ENCODE results near the gene SLC35E3. TPM values are rescaled to one million over a fixed set of nuclear protein-coding genes. Genes with fewer than 3 reads are reported as not detected.
"Not testable (repeated sequence)": the region's sequence is repeated elsewhere in the genome, so short reads cannot be mapped to it uniquely, and the experiment has no call there.

Gene SLC35E3
- total RNA-seq, 4 donors from 2014 or later, result 0.92 to 2.7 (median 1.6) TPM

DNA sequence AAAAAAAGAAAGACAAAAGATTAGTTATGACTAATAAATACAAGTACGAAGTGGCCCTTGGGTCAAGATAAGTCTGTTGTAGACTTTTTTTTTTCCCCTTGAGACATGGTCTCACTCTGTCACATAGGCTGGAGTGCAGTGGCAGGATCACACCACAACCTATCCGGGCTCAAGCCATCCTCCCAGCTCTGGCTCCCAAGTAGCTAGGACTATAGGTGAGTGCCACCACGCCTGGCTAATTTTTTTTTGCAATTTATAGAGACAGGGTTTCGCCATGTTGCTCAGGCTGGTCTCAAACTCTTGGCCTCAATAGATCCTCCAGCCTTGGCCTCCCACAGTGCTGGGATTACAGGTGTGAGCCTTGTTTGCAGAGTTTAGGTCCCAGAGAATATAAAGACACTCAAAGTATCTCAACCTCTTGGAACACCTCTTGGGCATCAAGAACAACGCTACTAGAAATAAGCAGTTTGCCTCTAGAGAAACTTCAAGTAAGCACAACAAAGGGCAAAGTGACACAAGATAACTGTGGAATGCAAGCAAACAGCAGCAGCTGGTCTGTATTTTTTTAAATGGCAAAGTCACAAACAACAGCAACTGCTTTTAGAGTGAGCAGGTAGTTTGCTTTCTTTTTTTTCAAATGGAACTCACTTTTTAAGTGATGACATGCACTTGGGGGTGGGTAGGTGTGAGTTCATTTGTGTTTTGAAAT is 58.1 kb downstream of the SLC35E3 start:
- Histone ChIP-seq H3K27me3 (no peaks in the 10 kb centered on the region), H3K4me3 (no peak overlapping the region), H3K36me3 (no peaks in the 10 kb centered on the region), H3K27ac (no peak overlapping the region), H3K4me1 (no peaks in the 10 kb centered on the region), H3K9me3 (no peaks in the 10 kb centered on the region)
- ATAC-seq, result no peak
- in situ Hi-C loops (cut with MboI; ENCODE audit: low sequenced_read_pairs in 4 of 4), result loop anchor here in 1 of 4 donors (25.0 kb wide), 1 partner anchor 442 kb away; no protein-coding TSS in a partner anchor
- intact Hi-C loops (cut with DNase I; ENCODE audit: low total_unique reads), result loop anchor here (10.0 kb wide), 1 partner anchor 469 kb away; the partner anchor contains the start of gene MDM1
- DNase-seq, result no peak
- TF ChIP-seq POLR2A (IDR thresholded peaks at IDR 0.05) (no peak), CTCF (IDR thresholded peaks at IDR 0.05 in 4 of 5, conservative IDR thresholded peaks at IDR 0.05 in 1 of 5) (no peak)

GRCh38 chr12:68804657-68805591 is 58.9 kb downstream of the SLC35E3 start:
- Histone ChIP-seq H3K4me3 (no peak overlapping the region), H3K4me1 (peaks cover 0 to 3% of the 10 kb centered on the region in 2 donors), H3K27ac (no peak overlapping the region), H3K9me3 (no peaks in the 10 kb centered on the region), H3K27me3 (no peaks in the 10 kb centered on the region), H3K36me3 (peaks cover 0 to 5% of the 10 kb centered on the region in 2 donors)
- intact Hi-C loops (cut with DNase I; ENCODE audit: low total_unique reads) (loop anchor here (5.0 to 10.0 kb wide), 4 partner anchors 193 to 1538 kb away; partner anchors contain the start of genes CAND1, CPSF6, MDM1 and RAP1B), in situ Hi-C loops (cut with MboI; ENCODE audit: low sequenced_read_pairs in 4 of 4) (loop anchor here in 2 of 4 donors (5.0 to 25.0 kb wide), 2 partner anchors 58 to 443 kb away; partner anchors contain the start of gene SLC35E3 (in 1 of the 2))
- TF ChIP-seq CTCF (IDR thresholded peaks at IDR 0.05 in 4 of 5, conservative IDR thresholded peaks at IDR 0.05 in 1 of 5), result no peak
- no peak for TF ChIP-seq POLR2A (IDR thresholded peaks at IDR 0.05)
- DNase-seq (no peak), ATAC-seq (no peak)

DNA sequence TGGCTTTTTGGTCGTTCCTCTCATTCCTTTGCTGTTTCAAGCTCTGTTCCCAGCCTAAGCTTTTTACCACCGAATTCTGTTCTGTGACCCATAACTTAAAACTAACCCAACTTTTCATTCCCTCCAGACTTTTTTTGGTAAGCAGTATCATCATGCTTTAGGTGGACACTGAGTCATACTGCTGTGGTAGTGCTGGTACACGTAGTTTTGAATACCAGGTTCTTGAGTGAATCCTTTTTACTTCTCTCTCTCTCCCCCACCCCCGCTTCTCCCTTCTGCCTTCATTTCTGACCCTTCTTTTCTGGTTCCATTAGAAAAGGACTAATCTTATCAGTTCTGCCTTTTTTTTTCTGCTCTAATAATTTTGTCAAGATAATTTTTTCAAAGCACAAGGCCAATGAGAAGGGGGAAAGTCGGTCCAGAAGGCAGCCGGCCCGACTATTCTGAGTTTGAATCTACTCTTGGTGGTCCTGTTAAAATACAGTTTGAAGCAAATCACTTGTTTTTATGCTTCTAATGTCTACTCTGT is 59.7 kb downstream of the SLC35E3 start:
- Histone ChIP-seq H3K9me3 (no peaks in the 10 kb centered on the region), H3K36me3 (peaks cover 0 to 12% of the 10 kb centered on the region in 2 donors), H3K27me3 (no peaks in the 10 kb centered on the region), H3K4me1 (peaks cover 0 to 3% of the 10 kb centered on the region in 2 donors), H3K27ac (no peak overlapping the region), H3K4me3 (no peak overlapping the region)
- in situ Hi-C loops (cut with MboI; ENCODE audit: low sequenced_read_pairs in 4 of 4) (loop anchor here in 2 of 4 donors (5.0 to 25.0 kb wide), 2 partner anchors 58 to 443 kb away; partner anchors contain the start of gene SLC35E3 (in 1 of the 2)), intact Hi-C loops (cut with DNase I; ENCODE audit: low total_unique reads) (loop anchor here (5.0 to 10.0 kb wide), 4 partner anchors 193 to 1538 kb away; partner anchors contain the start of genes CAND1, CPSF6, MDM1 and RAP1B)
- ATAC-seq, result no peak
- no peak for DNase-seq
- TF ChIP-seq CTCF (IDR thresholded peaks at IDR 0.05 in 4 of 5, conservative IDR thresholded peaks at IDR 0.05 in 1 of 5) (no peak), POLR2A (IDR thresholded peaks at IDR 0.05) (no peak)

DNA sequence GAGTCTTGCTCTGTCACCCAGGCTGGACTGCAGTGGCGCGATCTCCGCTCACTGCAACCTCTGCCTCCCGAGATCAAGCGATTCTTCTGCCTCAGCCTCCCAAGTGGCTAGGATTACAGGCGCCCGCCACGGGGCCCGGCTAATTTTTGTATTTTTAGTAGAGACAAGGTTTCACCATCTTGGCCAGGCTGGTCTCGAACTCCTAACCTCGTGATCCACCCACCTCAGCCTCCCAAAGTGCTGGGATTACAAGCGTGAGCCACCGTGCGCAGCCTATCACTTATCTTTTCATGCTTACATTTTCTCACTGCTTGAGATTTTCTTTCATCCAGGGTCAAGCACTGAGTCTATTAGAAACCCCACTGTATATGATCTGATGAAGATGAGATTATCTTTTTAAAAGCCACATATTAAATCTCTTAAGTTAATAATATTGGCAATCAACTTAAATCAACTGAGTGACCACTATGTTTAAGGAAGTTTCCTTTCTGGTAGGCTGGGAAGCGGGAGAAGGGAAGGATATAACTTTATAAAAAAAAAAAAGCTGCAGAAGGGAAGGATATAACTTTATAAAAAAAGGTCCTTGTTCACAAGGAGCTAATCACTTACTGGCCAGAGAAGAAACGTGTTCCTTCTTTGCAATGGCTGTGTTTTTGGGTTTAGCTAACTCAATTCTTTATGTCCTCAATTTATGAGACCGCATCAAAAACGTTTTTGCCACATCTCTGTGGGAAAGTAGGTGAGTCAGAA is 60.7 kb downstream of the SLC35E3 start:
- intact Hi-C loops (cut with DNase I; ENCODE audit: low total_unique reads) (loop anchor here (5.0 to 10.0 kb wide), 4 partner anchors 194 to 1539 kb away; partner anchors contain the start of genes CAND1, CPSF6, MDM1 and RAP1B), in situ Hi-C loops (cut with MboI; ENCODE audit: low sequenced_read_pairs in 4 of 4) (loop anchor here in 2 of 4 donors (5.0 to 25.0 kb wide), 2 partner anchors 59 to 444 kb away; partner anchors contain the start of gene SLC35E3 (in 1 of the 2))
- no peak for ATAC-seq
- TF ChIP-seq CTCF (IDR thresholded peaks at IDR 0.05 in 4 of 5, conservative IDR thresholded peaks at IDR 0.05 in 1 of 5) (no peak), POLR2A (IDR thresholded peaks at IDR 0.05) (no peak)
- peak overlapping the region; percentile 97 to 99 (median 98) for H3K27ac ChIP-seq
- H3K27me3 ChIP-seq, result no peaks in the 10 kb centered on the region
- H3K9me3 ChIP-seq, result no peaks in the 10 kb centered on the region
- peak overlapping the region; percentile 88 to 98 (median 96) for H3K4me3 ChIP-seq
- H3K36me3 ChIP-seq, result peaks cover 0 to 19% of the 10 kb centered on the region in 2 donors
- H3K4me1 ChIP-seq, result peaks cover 0 to 9% of the 10 kb centered on the region in 2 donors
- no peak for DNase-seq

GRCh38 chr12:68807274-68807575 is 61.2 kb downstream of the SLC35E3 start:
- ATAC-seq, result not testable (repeated sequence)
- peak overlapping the region; percentile 88 to 98 (median 96) for H3K4me3 ChIP-seq

More at GRCh38 chr12:68807274-68807575, 61.2 kb downstream of the SLC35E3 start:
- intact Hi-C loops (cut with DNase I; ENCODE audit: low total_unique reads) (loop anchor here (5.0 to 10.0 kb wide), 4 partner anchors 195 to 1540 kb away; partner anchors contain the start of genes CAND1, CPSF6, MDM1 and RAP1B), in situ Hi-C loops (cut with MboI; ENCODE audit: low sequenced_read_pairs in 4 of 4) (loop anchor here in 2 of 4 donors (5.0 to 25.0 kb wide), 2 partner anchors 60 to 445 kb away; partner anchors contain the start of gene SLC35E3 (in 1 of the 2))
- peaks cover 0 to 20% of the 10 kb centered on the region in 2 donors for H3K36me3 ChIP-seq
- not testable (repeated sequence) for H3K9me3 ChIP-seq, H3K27me3 ChIP-seq, DNase-seq, H3K4me1 ChIP-seq
- H3K27ac ChIP-seq, result peak overlapping the region; percentile 97 to 99 (median 98)
